Measurements from ENCODE around the gene TMEM233. TPM values are rescaled to one million over a fixed set of nuclear protein-coding genes. Genes with fewer than 3 reads are reported as not detected.

The TMEM233 gene
- total RNA-seq, 4 donors from 2014 or later: 0.31 to 0.57 TPM; not detected in 2

GRCh38 chr12:119689935-119690500 is 96.4 kb downstream of the TMEM233 start:
- no peak for ATAC-seq
- no peak overlapping the region for H3K4me3 ChIP-seq
- H3K36me3 ChIP-seq: peaks cover 0 to 3% of the 10 kb centered on the region in 2 donors
- no peak for TF ChIP-seq POLR2A (IDR thresholded peaks at IDR 0.05)
- no peak for TF ChIP-seq POLR2AphosphoS5 (IDR thresholded peaks at IDR 0.05)
- TF ChIP-seq, protein P1, sequence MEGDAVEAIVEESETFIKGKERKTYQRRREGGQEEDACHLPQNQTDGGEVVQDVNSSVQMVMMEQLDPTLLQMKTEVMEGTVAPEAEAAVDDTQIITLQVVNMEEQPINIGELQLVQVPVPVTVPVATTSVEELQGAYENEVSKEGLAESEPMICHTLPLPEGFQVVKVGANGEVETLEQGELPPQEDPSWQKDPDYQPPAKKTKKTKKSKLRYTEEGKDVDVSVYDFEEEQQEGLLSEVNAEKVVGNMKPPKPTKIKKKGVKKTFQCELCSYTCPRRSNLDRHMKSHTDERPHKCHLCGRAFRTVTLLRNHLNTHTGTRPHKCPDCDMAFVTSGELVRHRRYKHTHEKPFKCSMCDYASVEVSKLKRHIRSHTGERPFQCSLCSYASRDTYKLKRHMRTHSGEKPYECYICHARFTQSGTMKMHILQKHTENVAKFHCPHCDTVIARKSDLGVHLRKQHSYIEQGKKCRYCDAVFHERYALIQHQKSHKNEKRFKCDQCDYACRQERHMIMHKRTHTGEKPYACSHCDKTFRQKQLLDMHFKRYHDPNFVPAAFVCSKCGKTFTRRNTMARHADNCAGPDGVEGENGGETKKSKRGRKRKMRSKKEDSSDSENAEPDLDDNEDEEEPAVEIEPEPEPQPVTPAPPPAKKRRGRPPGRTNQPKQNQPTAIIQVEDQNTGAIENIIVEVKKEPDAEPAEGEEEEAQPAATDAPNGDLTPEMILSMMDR (IDR thresholded peaks at IDR 0.05): no peak
- no peak for TF ChIP-seq EP300 (IDR thresholded peaks at IDR 0.05)
- H3K27ac ChIP-seq: no peak overlapping the region
- H3K27me3 ChIP-seq: no peaks in the 10 kb centered on the region
- WGBS, 2 donors (ENCODE audit: low coverage in 1 of 2): 100% methylated on average over 6 of the region's 38 CpGs; no CpG with 5 or more reads in 1 of the 2 donors
- no peaks in the 10 kb centered on the region for H3K9me3 ChIP-seq
- peaks cover 0 to 21% (median 0%) of the 10 kb centered on the region in 3 donors for H3K4me1 ChIP-seq

DNA sequence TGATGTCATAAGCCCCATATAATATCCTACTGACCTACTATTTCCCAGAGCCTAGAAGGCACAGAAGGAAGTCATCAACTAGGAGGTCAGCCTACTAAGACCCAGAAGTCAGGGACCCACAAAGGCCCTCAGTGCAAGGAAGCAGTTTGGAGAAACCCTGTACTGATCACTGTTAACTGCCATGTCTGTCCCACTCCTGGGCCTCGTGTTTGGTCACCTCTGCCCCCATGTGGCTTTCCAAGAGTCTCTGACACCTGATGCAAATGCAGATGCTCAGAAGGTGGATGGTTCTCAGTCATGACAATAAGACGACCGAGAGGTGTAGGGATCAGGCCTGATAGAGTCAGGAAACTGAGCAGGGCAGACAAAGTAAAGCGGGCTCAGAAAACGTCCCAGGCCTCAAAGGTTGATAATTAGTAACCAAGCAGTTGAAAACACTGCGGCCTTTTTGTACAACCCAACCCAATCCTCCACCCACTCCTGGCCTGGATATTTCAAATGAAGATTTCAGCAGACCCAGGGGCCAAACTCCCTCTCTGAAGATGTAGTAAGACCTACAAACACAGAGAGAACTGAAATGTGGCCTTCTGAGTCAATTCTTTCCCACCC is 97.7 kb downstream of the TMEM233 start:
- Histone ChIP-seq H3K27ac (no peak overlapping the region), H3K9me3 (no peaks in the 10 kb centered on the region), H3K4me3 (no peak overlapping the region), H3K4me1 (peaks cover 0 to 21% (median 0%) of the 10 kb centered on the region in 3 donors), H3K36me3 (peaks cover 0 to 3% of the 10 kb centered on the region in 2 donors), H3K27me3 (no peaks in the 10 kb centered on the region)
- TF ChIP-seq POLR2A (IDR thresholded peaks at IDR 0.05) (no peak), EP300 (IDR thresholded peaks at IDR 0.05) (no peak), POLR2AphosphoS5 (IDR thresholded peaks at IDR 0.05) (no peak)
- TF ChIP-seq, protein P1 (IDR thresholded peaks at IDR 0.05): no peak
- ATAC-seq: no peak
- 83 to 100% methylated on average over 1 to 5 of the region's 6 CpGs for WGBS, 2 donors (ENCODE audit: low coverage in 1 of 2)

DNA sequence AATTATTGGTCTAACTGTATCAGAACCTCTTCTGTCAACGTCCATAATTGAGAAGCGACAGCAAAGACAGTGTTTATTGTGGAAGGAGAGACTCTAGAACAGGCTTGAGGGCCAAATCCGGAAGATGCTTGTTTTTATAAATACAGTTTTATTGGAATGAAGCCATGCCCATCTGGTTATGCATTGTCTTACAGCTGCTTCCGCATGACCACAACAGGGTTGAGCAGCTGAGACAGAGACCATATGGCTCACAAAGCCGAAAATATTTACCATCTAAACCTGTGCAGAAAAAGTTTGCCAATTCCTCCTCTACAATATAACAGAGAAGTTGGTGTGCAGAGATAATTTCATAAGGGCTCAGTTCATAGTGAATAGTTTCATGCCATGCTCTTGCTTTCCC is 98.8 kb downstream of the TMEM233 start:
- no peaks in the 10 kb centered on the region for H3K27me3 ChIP-seq
- H3K36me3 ChIP-seq: peaks cover 0 to 3% of the 10 kb centered on the region in 2 donors
- peaks cover 0 to 17% (median 0%) of the 10 kb centered on the region in 3 donors for H3K4me1 ChIP-seq
- no peak overlapping the region for H3K27ac ChIP-seq
- H3K4me3 ChIP-seq: no peak overlapping the region
- TF ChIP-seq POLR2AphosphoS5 (IDR thresholded peaks at IDR 0.05) (no peak), EP300 (IDR thresholded peaks at IDR 0.05) (no peak), POLR2A (IDR thresholded peaks at IDR 0.05) (no peak)
- TF ChIP-seq, protein P1 (IDR thresholded peaks at IDR 0.05): no peak
- no peak for ATAC-seq
- H3K9me3 ChIP-seq: no peaks in the 10 kb centered on the region
- 48 to 49% methylated on average over 4 to 5 of the region's 5 CpGs for WGBS, 2 donors (ENCODE audit: low coverage in 1 of 2)

Small RNAs within 50 kb of the gene (small RNA-seq; reads per million reads assigned to genes)
- 0 reads per million in 4 donors for gene RN7SKP197

Other genes starting within 250 kb of the TMEM233 start
- 100 to 1,000 TPM in 1 of 4 donors, 10 to 100 TPM in 3; 23.3 to 137 (median 37.2) TPM for gene PRKAB1, start 74.4 kb downstream of the TMEM233 start, total RNA-seq